Renal cortex interstitium (tissue), 15 donors: ENCODE results near the gene TUBB8B. TPM values are rescaled to one million over a fixed set of nuclear protein-coding genes. Genes with fewer than 3 reads are reported as not detected.
"Not testable (repeated sequence)": the region's sequence is repeated elsewhere in the genome, so short reads cannot be mapped to it uniquely, and the experiment has no call there.

Experiments
- DNase-seq, 11 donors: peaks; one replicate each; pipeline ENCODE4 v3.0.0-alpha.2; 2013; ENCODE audit warnings: low read depth in 9 of 11, low spot score in 4 of 11; ENCODE audit errors: extremely low read depth in 1 of 11
- long read RNA-seq, 16 experiments: transcript quantifications; one replicate each; lab custom pipeline, GENCODE V29; 2026
- polyA plus RNA-seq, 3 donors: library from polyadenylated mRNA; unstranded; fragments of 120-200 nt; gene quantifications; one replicate each; pipeline ENCODE4 v1.2.1, GENCODE V29; 2013; ENCODE audit not compliant: insufficient read length in 3 of 3

The TUBB8B gene
- polyA plus RNA-seq: 1 to 10 TPM in 1 of 3 donors, under 1 TPM in 2; 0.74 to 1.8 (median 0.86) TPM
- long read RNA-seq, donor 1: 0 reads
- long read RNA-seq, donor 2: 0 reads
- long read RNA-seq, donor 3: 0 reads
- long read RNA-seq, donor 4: 0 reads
- long read RNA-seq, donor 5: 0 reads
- long read RNA-seq, donor 6: 0 reads
- long read RNA-seq, donor 7: 0 reads
- long read RNA-seq, donor 8: 0 reads
- long read RNA-seq, donor 9: 0 reads
- long read RNA-seq, donor 10: 0 reads
- long read RNA-seq, donor 11: 0 reads
- long read RNA-seq, donor 12: 0 reads
- long read RNA-seq, donor 13: 0 reads
- long read RNA-seq, donor 14: 0 reads
- long read RNA-seq, donor 15: 0 reads
- long read RNA-seq, donor 16: 0 reads

GRCh38 chr18:49176-49665 is at the start of gene TUBB8B:
Gene TUBB8B (minus strand): TSS chr18:49615. CDS start chr18:49557, 58 bp downstream.
- not testable (repeated sequence) for DNase-seq

- not testable (repeated sequence) for DNase-seq
These were observed 48.0 kb upstream of the TUBB8B start for GRCh38 chr18:97252-97914.

- not testable (repeated sequence) for DNase-seq
These were observed 47.3 kb upstream of the TUBB8B start for GRCh38 chr18:96767-97131.

GRCh38 chr18:96101-96766 is 46.8 kb upstream of the TUBB8B start:
- not testable (repeated sequence) for DNase-seq

GRCh38 chr18:95580-95979 is 46.2 kb upstream of the TUBB8B start:
- DNase-seq: not testable (repeated sequence)

- DNase-seq: not testable (repeated sequence)
These were observed 44.5 kb upstream of the TUBB8B start for GRCh38 chr18:93897-94408.

- DNase-seq: not testable (repeated sequence)
These were observed 42.1 kb upstream of the TUBB8B start for GRCh38 chr18:91561-91960.

- not testable (repeated sequence) for DNase-seq
These were observed 41.2 kb upstream of the TUBB8B start for GRCh38 chr18:90396-91193.

- DNase-seq: not testable (repeated sequence)
These were observed 39.7 kb upstream of the TUBB8B start for GRCh38 chr18:89124-89523.

- not testable (repeated sequence) for DNase-seq
These were observed 35.4 kb upstream of the TUBB8B start for GRCh38 chr18:84801-85200.

GRCh38 chr18:82626-83209 is 33.3 kb upstream of the TUBB8B start:
- not testable (repeated sequence) for DNase-seq

GRCh38 chr18:80881-81280 is 31.5 kb upstream of the TUBB8B start:
- DNase-seq: not testable (repeated sequence)

- DNase-seq: not testable (repeated sequence)
These were observed 30.8 kb upstream of the TUBB8B start for GRCh38 chr18:80202-80601.

GRCh38 chr18:75525-76160 is 26.2 kb upstream of the TUBB8B start:
- DNase-seq: not testable (repeated sequence)

- DNase-seq: not testable (repeated sequence)
These were observed 23.9 kb upstream of the TUBB8B start for GRCh38 chr18:73181-73777.

- not testable (repeated sequence) for DNase-seq
These were observed 18.3 kb upstream of the TUBB8B start for GRCh38 chr18:67701-68100.

- DNase-seq: not testable (repeated sequence)
These were observed 14.9 kb upstream of the TUBB8B start for GRCh38 chr18:64279-64678.
